HG02678 (cell line): ENCODE results near the gene KIF9.
"Not testable (repeated sequence)": the region's sequence is repeated elsewhere in the genome, so short reads cannot be mapped to it uniquely, and the experiment has no call there.

Experiments
- ATAC-seq: cut with Tn5 transposase; IDR thresholded peaks from one replicate; pipeline ENCODE4 v1.9.1; 2021; ENCODE audit warnings: mild to moderate bottlenecking, moderate library complexity; ENCODE audit not compliant: unreplicated experiment

The KIF9 gene

DNA sequence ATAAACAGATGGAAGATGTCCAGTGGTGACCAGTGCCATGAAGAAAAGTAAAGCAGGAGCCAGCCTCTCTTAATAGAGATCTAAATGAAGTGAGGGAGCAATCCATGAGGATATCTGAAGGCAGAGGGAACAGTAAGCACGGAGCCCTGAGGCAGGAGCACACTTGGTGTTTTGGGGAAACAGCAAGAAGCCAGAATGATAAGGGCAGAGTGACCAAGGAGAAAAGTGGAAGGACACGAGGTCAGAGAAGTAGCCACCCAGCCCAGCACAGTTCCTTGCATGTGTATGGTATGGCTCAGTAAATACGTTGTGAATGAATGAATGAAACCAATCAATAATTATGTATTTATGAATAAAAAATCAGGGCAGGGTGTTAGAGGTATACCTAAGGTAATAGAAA lies 11.8 kb upstream of the KIF9 start:
- ATAC-seq: no peak

DNA sequence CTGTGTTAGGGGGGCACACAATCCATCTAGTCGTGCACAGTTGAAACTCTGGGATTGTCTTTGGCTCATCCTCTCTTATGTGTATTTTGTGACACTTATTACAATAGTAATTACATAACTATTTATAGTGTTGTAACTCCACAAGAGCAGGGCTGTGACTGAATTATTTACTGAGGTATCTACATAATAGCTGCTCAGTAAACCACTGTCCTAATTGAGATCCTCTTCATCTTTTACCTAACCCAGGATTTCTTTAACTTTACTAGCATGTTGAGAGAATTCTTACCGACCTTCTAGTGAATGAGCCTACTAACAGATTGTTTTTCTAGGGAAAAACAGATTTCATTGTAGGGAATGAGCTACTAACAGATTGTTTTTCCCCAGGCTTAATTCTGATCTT lies 11.2 kb upstream of the KIF9 start:
- ATAC-seq: no peak

GRCh38 chr3:47291754-47292420 lies 9.3 kb upstream of the KIF9 start:
- ATAC-seq: not testable (repeated sequence)

GRCh38 chr3:47291158-47291753 lies 8.7 kb upstream of the KIF9 start:
- no peak for ATAC-seq

GRCh38 chr3:47288966-47289910 lies 6.6 kb upstream of the KIF9 start:
- ATAC-seq: no peak

DNA sequence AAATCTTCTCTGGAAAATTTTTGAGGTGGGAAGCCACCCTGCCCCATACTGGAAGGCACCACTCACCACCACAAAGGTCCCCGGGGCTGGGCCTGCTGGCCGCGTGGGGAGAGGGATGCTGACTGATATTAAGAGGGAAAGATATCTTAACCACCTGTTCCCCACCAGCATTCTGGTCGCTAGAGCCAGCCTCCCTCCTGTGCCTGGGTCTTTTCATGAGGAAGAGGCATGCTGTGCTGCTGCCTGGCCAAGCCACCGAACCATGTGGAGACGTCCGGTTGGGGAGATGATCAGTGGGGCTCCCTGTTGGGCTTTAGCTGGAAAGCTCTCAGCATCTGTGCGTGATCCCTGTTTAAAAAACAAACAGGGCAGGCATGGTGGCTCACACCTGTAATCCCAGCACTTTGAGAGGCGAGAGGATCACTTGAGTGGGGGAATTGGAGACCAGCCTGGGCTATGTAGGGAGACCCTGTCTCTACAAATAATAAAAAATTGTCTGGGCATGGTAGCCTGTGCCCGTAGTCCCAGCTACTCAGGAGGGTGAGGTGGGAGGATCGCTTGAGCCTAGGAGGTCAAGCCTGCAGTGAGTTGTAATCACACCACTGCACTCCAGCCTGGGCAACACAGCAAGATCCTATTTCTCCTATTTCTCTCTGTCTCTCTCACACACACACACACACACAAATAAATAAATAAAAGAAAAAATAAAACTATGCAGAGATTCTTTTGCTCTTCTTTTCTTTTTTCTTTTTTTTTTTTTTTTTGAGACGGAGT lies 1.2 kb upstream of the KIF9 start:
- ATAC-seq: no peak

DNA sequence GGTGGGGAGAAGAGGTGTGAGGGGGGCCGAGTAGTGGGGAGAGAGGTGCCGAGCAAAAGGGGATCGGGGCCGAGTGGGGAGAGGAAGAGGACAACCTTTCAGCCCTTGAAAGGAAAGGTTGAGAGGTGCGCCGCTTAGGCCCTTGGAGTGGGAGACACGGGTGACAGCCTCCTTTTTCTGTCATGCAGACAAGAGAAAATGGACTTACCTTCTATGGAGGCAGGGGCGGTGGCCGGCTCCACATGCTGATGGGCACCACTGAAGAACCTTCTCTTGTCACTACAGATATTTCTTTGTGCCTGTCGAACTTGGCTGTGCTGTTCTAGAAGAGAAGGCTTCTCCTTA lies 566 bp upstream of the KIF9 start:
- no peak for ATAC-seq

GRCh38 chr3:47280519-47280918 lies 2.1 kb downstream of the KIF9 start:
- ATAC-seq: no peak

DNA sequence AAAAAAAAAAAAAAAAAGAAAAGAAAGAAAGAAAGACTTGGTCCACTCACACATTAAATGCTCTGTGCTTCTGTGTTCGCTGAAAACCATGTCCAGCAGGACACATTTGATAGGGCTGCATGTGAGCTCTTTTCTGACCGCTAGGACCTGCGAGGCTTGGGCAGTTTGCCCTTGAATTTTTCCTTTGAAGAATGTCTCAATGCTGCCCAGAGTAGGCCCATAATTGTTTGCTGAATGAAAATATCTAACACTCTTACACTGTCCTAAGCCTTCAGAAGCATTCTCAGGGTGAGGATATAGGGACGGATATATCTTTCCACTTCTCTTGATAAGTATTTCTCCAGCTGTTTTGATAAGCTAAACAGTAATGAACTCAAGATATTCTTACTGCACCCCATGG lies 6.0 kb downstream of the KIF9 start:
- no peak for ATAC-seq

DNA sequence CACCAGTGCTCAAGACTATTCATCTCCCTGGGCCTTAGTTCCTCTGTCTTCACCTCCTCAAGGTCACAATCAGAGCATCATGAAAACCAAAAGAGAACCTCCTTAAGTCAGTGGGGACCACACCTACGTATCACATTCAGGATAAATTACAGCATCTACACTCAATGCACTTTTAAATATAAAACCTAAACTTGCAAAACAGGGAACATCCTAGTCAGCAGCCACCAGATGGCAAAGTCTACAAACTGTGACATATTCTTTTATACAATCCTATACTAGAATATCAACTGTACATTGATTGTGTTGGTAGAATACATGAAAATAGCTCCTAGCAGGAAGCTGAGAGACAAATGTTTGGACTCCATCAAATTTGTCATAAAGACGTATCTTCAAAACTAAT lies 7.9 kb downstream of the KIF9 start:
- no peak for ATAC-seq

DNA sequence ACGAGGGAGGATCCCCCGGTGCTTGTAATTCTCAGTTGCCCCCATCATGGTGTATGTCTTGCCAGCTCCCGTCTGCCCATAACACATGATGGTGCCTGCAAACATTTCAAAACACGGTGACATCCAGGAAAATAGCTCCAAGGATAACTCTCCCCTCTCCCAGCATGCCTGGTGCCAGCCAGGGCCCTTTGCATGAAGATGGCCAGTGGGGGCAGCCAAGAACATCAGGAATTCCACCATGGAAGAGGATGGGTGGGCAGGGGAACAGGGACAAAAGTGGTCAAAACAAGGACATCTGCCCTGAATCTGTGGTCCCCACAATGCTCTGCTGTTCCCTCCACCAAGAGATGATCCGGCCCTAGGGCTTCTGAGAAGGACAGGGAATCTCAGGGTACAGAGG lies 9.0 kb downstream of the KIF9 start:
- ATAC-seq: no peak

- no peak for ATAC-seq
These were observed 12.1 kb downstream of the KIF9 start for GRCh38 chr3:47270526-47270925.

DNA sequence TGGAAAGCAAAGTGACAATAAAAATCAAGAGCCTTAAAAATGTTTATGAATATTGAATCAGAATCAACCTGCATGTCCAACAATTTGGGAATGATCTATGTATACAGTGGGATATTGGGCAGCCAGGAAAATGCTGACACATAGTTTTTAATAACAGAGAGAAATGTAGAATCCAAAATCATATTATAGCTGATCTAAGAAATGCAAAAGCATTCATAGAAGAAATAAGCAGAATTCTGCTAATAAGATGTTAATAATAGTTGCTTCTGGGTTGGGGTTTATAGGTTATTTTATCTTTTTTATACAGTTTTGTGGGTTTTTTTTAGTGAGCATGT lies 15.1 kb downstream of the KIF9 start:
- no peak for ATAC-seq

GRCh38 chr3:47266709-47267489 lies 15.7 kb downstream of the KIF9 start:
- peak; percentile 68 for ATAC-seq

GRCh38 chr3:47265725-47266428 lies 16.7 kb downstream of the KIF9 start:
- no peak for ATAC-seq

- ATAC-seq: no peak
These were observed 17.6 kb downstream of the KIF9 start for GRCh38 chr3:47265008-47265407.

- ATAC-seq: no peak
These were observed 21.3 kb downstream of the KIF9 start for GRCh38 chr3:47261301-47261700.

DNA sequence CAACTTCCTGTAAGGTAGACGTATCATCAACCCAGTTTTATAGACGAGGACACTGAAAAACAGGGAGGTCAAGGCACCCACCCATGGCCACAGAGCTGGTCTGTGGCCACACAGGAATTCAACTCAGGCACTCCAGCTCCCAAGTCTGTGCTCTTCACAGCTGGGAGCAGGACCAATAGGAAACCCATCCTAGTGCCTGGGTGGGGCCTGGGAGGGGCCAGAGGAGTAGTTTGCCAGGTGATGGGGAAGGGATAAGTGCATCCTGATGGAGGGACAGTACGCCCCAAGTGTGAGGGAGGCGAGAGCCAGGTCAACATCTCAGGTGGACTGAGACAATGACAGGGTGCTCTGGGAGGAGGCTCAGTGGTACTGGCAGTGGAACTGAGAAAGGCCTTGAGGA lies 22.0 kb downstream of the KIF9 start:
- ATAC-seq: no peak

- ATAC-seq: no peak
These were observed 23.5 kb downstream of the KIF9 start for GRCh38 chr3:47259114-47259513.

DNA sequence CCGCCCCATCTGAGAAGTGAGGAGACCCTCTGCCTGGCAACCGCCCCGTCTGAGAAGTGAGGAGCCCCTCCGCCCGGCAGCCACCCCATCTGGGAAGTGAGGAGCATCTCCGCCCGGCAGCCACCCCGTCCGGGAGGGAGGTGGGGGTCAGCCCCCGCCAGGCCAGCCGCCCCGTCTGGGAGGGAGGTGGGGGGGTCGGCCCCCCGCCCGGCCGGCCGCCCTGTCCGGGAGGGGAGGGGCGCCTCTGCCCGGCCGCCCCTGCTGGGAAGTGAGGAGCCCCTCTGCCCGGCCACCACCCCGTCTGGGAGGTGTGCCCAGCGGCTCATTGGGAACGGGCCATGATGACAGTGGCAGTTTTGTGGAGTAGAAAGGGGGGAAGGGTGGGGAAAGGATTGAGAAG lies 26.3 kb downstream of the KIF9 start:
- not testable (repeated sequence) for ATAC-seq
